Fibroblast of lung (primary cell): ENCODE data around the gene BLID.

Source experiments
- EZH2 ChIP-seq: IDR thresholded peaks from 2 replicates; pipeline ENCODE4 v1.5.1; 2012; ENCODE audit warnings: low read length, control low read depth, mild to moderate bottlenecking; ENCODE audit errors: missing control alignments
- TF ChIP-seq, protein P1 (sequence below), 2 donors: IDR thresholded peaks in 1 of 2; conservative IDR thresholded peaks in 1 of 2; 1 replicate in 1 of 2; 2 replicates in 1 of 2; pipeline ENCODE4 v1.5.1; 2011 to 2012; ENCODE audit warnings: low read length in 2 of 2, control low read depth in 1 of 2, inconsistent platforms in 1 of 2, low read depth in 1 of 2, mild to moderate bottlenecking in 1 of 2

DNA sequence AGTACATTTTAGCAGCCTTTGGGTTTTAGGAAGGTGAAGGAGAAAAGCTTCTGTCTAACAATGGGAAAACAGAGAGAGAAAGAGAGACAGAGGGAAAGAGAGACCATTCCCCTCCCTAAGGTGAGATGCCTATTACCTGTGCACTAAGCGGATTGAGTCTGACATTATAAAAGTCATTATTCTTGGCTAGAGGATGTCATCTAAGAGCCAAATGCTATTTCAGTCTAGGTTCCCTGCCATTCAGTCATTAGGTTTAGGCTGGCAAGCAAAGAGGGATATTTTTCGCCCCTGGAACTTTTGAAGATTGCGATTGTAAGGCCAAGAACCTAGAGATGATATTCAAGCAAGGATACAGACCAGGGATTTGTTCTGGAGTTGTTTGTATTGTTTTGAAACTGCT is 7.2 kb downstream of the BLID start:
- TF ChIP-seq, protein P1, sequence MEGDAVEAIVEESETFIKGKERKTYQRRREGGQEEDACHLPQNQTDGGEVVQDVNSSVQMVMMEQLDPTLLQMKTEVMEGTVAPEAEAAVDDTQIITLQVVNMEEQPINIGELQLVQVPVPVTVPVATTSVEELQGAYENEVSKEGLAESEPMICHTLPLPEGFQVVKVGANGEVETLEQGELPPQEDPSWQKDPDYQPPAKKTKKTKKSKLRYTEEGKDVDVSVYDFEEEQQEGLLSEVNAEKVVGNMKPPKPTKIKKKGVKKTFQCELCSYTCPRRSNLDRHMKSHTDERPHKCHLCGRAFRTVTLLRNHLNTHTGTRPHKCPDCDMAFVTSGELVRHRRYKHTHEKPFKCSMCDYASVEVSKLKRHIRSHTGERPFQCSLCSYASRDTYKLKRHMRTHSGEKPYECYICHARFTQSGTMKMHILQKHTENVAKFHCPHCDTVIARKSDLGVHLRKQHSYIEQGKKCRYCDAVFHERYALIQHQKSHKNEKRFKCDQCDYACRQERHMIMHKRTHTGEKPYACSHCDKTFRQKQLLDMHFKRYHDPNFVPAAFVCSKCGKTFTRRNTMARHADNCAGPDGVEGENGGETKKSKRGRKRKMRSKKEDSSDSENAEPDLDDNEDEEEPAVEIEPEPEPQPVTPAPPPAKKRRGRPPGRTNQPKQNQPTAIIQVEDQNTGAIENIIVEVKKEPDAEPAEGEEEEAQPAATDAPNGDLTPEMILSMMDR (conservative IDR thresholded peaks at IDR 0.05 in 1 of 2, IDR thresholded peaks at IDR 0.05 in 1 of 2; ENCODE audit: low read depth in 1 of 2, low read length in 2 of 2): no peak
- TF ChIP-seq EZH2: no peak
